ENCODE results near the gene TNS3.

Gene TNS3

DNA sequence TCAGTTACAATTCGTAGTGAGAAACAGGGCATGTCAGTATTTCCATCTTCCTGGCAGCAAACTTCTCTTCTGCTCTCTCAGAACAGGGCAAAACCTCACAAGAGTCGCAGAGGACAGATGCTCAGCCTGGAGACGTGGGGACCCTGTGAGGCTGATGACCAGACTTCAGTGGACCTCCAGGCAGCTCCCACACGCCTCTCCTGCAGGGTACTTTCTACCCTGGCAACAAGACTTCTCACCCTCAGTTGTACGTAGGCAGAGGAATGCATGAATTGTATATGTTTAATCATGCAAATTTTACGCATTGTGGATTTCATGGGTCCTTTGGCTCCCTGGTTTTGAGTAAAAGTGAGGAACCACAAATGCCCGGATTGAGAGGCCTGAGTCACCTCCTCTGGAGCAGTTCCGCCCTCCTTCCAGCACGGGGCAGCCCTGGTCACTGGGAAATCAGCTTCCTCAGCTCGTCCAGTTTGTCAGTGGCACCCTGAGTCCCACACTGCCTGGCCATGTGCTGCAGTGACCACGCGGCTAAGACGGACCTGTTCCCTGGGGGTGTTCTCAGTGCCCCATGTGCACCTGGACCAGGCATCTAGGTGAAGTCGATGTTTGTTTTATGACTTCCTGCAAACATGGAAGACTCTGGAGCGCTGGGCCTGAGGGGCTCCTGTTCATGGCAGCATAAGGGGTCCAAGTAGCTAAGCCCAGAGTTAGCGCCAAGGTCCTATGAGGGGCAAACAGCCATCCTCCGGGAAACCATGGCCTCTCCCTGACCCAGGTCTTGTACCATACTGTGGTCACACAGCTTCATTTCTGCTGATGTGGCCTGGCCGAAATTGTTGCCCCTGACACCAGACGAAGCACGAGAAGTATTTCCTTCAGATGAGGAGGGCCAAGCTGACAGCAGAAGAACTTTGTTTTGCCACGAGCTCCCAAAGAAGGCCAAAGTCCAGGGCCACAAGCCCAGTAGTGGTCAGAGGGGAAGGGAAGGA is 165.1 kb downstream of the TNS3 start:
- TF ChIP-seq GABPA (IDR thresholded peaks at IDR 0.05; ENCODE audit: low read depth) (no peak), POLR2AphosphoS5 (IDR thresholded peaks at IDR 0.05; ENCODE audit: low read depth) (no peak), SPI1 (IDR thresholded peaks at IDR 0.05; ENCODE audit: borderline replicate concordance, low read depth) (no peak)
- TF ChIP-seq, protein P1, sequence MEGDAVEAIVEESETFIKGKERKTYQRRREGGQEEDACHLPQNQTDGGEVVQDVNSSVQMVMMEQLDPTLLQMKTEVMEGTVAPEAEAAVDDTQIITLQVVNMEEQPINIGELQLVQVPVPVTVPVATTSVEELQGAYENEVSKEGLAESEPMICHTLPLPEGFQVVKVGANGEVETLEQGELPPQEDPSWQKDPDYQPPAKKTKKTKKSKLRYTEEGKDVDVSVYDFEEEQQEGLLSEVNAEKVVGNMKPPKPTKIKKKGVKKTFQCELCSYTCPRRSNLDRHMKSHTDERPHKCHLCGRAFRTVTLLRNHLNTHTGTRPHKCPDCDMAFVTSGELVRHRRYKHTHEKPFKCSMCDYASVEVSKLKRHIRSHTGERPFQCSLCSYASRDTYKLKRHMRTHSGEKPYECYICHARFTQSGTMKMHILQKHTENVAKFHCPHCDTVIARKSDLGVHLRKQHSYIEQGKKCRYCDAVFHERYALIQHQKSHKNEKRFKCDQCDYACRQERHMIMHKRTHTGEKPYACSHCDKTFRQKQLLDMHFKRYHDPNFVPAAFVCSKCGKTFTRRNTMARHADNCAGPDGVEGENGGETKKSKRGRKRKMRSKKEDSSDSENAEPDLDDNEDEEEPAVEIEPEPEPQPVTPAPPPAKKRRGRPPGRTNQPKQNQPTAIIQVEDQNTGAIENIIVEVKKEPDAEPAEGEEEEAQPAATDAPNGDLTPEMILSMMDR (IDR thresholded peaks at IDR 0.05; ENCODE audit: insufficient read depth, low read length): no peak
- TF ChIP-seq, protein P2, sequence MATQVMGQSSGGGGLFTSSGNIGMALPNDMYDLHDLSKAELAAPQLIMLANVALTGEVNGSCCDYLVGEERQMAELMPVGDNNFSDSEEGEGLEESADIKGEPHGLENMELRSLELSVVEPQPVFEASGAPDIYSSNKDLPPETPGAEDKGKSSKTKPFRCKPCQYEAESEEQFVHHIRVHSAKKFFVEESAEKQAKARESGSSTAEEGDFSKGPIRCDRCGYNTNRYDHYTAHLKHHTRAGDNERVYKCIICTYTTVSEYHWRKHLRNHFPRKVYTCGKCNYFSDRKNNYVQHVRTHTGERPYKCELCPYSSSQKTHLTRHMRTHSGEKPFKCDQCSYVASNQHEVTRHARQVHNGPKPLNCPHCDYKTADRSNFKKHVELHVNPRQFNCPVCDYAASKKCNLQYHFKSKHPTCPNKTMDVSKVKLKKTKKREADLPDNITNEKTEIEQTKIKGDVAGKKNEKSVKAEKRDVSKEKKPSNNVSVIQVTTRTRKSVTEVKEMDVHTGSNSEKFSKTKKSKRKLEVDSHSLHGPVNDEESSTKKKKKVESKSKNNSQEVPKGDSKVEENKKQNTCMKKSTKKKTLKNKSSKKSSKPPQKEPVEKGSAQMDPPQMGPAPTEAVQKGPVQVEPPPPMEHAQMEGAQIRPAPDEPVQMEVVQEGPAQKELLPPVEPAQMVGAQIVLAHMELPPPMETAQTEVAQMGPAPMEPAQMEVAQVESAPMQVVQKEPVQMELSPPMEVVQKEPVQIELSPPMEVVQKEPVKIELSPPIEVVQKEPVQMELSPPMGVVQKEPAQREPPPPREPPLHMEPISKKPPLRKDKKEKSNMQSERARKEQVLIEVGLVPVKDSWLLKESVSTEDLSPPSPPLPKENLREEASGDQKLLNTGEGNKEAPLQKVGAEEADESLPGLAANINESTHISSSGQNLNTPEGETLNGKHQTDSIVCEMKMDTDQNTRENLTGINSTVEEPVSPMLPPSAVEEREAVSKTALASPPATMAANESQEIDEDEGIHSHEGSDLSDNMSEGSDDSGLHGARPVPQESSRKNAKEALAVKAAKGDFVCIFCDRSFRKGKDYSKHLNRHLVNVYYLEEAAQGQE (IDR thresholded peaks at IDR 0.05; ENCODE audit: insufficient replicate concordance, low read depth): no peak
- DNase-seq (ENCODE audit: low read depth in 1 of 2, low spot score in 1 of 2): no peak
- Histone ChIP-seq H3K27ac (replicated peaks) (no peak overlapping the region), H3K27me3 (ENCODE audit: insufficient read depth, poor library complexity, severe bottlenecking) (no peaks in the 10 kb centered on the region), H3K4me3 (replicated peaks; ENCODE audit: insufficient read depth, low read length) (no peak overlapping the region)

DNA sequence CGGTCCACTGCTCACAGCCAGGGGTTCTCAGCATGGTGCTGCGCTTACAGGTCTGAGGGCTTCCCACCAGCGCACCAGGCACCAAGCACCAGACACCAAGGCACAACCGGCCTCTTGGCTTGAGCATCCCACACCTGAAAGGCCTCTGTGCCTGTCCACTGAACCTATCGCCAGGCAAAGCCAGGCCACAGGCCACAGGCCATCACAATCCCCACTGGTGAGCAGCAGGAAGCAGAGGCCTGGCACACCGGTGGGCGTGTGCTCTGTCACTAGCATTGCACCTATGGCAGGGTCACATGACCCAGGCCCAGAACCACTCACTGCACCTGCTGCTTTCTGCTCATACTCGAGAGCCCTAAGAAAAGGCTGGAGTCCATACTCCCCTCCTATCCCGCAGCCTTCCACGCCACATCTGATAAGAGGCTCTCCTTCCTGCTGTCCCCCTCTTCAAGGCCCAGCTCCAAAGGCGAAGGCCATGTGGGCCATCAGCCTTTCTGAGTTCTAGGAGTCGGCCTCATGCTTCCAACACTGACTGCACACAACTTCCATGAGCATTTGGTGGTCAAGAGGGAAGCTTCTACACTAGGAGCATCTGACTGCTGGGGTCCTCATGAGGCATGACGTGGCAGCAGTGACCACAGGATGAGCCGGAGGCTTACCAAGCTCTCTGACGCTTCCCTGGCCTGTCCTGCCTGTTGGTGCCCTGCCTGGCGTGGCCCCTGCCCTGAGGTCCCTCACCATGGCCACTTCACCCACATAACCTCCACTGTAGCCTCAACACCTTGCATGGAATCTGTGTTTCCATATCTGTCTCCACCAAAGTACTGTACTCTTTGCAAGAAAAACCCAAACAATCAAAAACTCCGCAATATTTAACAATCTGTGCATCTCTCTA is 166.3 kb downstream of the TNS3 start:
- Histone ChIP-seq H3K4me3 (replicated peaks; ENCODE audit: insufficient read depth, low read length) (no peak overlapping the region), H3K27ac (replicated peaks) (no peak overlapping the region), H3K27me3 (ENCODE audit: insufficient read depth, poor library complexity, severe bottlenecking) (no peaks in the 10 kb centered on the region)
- no peak for DNase-seq (ENCODE audit: low read depth in 1 of 2, low spot score in 1 of 2)
- TF ChIP-seq POLR2AphosphoS5 (IDR thresholded peaks at IDR 0.05; ENCODE audit: low read depth) (no peak), GABPA (IDR thresholded peaks at IDR 0.05; ENCODE audit: low read depth) (no peak)
- TF ChIP-seq, protein P2 (IDR thresholded peaks at IDR 0.05; ENCODE audit: insufficient replicate concordance, low read depth): no peak

DNA sequence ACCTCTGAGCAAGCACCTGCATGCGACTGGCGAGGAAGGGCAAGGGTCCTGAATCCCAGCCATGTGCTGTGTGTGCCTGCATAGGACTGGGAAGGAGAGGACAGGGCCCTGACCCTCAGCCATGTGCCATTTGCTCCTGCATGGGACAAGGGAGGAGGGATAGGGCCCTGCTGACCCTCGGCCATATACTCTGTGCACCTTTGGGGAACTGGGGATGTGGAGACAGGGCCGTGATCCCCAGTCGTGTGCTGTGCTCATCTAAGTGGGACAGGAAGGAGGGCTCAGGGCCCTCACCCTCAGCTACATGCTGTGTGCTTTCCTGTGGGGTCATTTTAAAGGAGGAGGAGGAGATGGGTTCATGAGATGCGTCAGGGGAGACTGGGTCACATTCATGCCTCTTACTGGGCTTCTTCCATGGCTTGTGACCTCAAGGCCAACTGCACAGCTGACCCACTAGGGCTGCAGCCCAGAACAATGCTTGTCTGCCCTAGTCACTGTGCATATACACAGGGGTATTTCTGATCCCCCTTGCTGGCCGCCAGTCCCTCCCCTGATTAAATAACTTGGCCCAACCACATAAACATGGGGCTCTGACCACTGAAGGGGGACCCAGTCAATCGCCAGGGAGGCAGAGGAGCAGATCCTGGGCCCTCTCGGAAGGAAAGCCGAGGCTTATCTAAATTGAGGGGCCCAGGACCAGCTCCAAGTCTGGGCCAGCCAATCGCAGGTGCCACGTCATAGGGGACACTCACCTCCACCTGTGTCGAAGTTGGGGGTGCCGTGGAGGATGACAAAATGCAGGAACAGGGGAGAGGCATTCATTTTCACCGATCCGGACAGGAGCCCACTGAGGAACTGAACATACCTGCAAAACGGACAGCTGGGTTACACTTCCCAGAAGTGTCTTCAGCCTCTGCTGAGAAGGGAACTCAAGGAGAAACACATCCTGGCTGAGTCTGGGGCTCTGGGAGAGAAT is 167.3 kb downstream of the TNS3 start:
- TF ChIP-seq POLR2AphosphoS5 (IDR thresholded peaks at IDR 0.05; ENCODE audit: low read depth): no peak
- DNase-seq (ENCODE audit: low read depth in 1 of 2, low spot score in 1 of 2): no peak
- Histone ChIP-seq H3K4me3 (replicated peaks; ENCODE audit: insufficient read depth, low read length) (no peak overlapping the region), H3K27me3 (ENCODE audit: insufficient read depth, poor library complexity, severe bottlenecking) (no peaks in the 10 kb centered on the region), H3K27ac (replicated peaks) (no peak overlapping the region)

Data from HL-60 (cell line).